ENCODE measurements around the gene NAGPA.

- no peak for TF ChIP-seq CTCF (CRISPR knock-in tag; IDR thresholded peaks at IDR 0.05)
- TF ChIP-seq REPIN1 (CRISPR knock-in tag; IDR thresholded peaks at IDR 0.05; ENCODE audit: borderline replicate concordance, low read depth): no peak
- no peak for TF ChIP-seq DPF2 (CRISPR knock-in tag; IDR thresholded peaks at IDR 0.05; ENCODE audit: borderline replicate concordance, low read depth)
- no peak for TF ChIP-seq GTF2F1 (IDR thresholded peaks at IDR 0.05; ENCODE audit: low read length)
- no peak for TF ChIP-seq ZSCAN29 (CRISPR knock-in tag; conservative IDR thresholded peaks at IDR 0.05)
- TF ChIP-seq ZKSCAN8 (CRISPR knock-in tag; IDR thresholded peaks at IDR 0.05; ENCODE audit: borderline replicate concordance): no peak
- no peak for TF ChIP-seq KDM1A (CRISPR knock-in tag; IDR thresholded peaks at IDR 0.05)
- TF ChIP-seq, protein P1, sequence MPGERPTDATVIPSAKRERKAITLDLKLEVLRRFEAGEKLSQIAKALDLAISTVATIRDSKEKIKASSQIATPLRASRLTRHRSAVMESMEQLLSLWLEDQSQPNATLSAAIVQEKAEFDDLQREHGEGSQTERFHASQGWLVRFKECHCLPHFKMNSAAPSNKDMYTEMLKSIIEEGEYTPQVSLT (CRISPR knock-in tag; IDR thresholded peaks at IDR 0.05; ENCODE audit: borderline replicate concordance, low read depth): no peak
- TF ChIP-seq HMGXB4 (CRISPR knock-in tag; IDR thresholded peaks at IDR 0.05; ENCODE audit: borderline replicate concordance in 1 of 2, low read depth in 1 of 2): no peak
Measured at GRCh38 chr16:5015351-5015750, 18.4 kb downstream of the NAGPA start.

All from HepG2 (cell line).